ENCODE results near the gene MARCHF9.
A peak's percentile ranks its signal among the peaks of the same experiment; 100 is the strongest.

The MARCHF9 gene

GRCh38 chr12:57760347-57760982, 5.6 kb downstream of the MARCHF9 start:
- Histone ChIP-seq H3K36me3 (peaks cover 72% of the 10 kb centered on the region), H3K9me3 (ENCODE audit: severe bottlenecking) (no peaks in the 10 kb centered on the region), H3K4me3 (ENCODE audit: low read depth, low read length) (no peak overlapping the region), H3K27ac (no peak overlapping the region), H3K27me3 (ENCODE audit: insufficient read depth, low read depth, severe bottlenecking) (no peaks in the 10 kb centered on the region)
- no peak for DNase-seq
- no peak for TF ChIP-seq CTCF (IDR thresholded peaks at IDR 0.05; ENCODE audit: low read depth, low read length)

- no peaks in the 10 kb centered on the region for H3K27me3 ChIP-seq (ENCODE audit: insufficient read depth, low read depth, severe bottlenecking)
- peak; percentile 39 for DNase-seq
- peaks cover 76% of the 10 kb centered on the region for H3K36me3 ChIP-seq
Measured at GRCh38 chr12:57761391-57761998, 6.6 kb downstream of the MARCHF9 start.

GRCh38 chr12:57762463-57762862, 7.6 kb downstream of the MARCHF9 start:
- Histone ChIP-seq H3K27ac (peak overlapping the region; percentile 94), H3K4me3 (ENCODE audit: low read depth, low read length) (0 out of 2 replicates have a peak overlapping the region, but pooled peaks have one; percentile 17), H3K36me3 (peaks cover 76% of the 10 kb centered on the region), H3K27me3 (ENCODE audit: insufficient read depth, low read depth, severe bottlenecking) (no peaks in the 10 kb centered on the region), H3K9me3 (ENCODE audit: severe bottlenecking) (no peaks in the 10 kb centered on the region)
- TF ChIP-seq CTCF (IDR thresholded peaks at IDR 0.05; ENCODE audit: low read depth, low read length): no peak
- DNase-seq: peak; percentile 68

More at GRCh38 chr12:57761391-57761998, 6.6 kb downstream of the MARCHF9 start:
- Histone ChIP-seq H3K4me3 (ENCODE audit: low read depth, low read length) (no peak overlapping the region), H3K9me3 (ENCODE audit: severe bottlenecking) (no peaks in the 10 kb centered on the region), H3K27ac (peak overlapping the region; percentile 94)
- TF ChIP-seq CTCF (IDR thresholded peaks at IDR 0.05; ENCODE audit: low read depth, low read length): no peak

GRCh38 chr12:57763881-57764661, 9.2 kb downstream of the MARCHF9 start:
- DNase-seq: no peak
- Histone ChIP-seq H3K4me3 (ENCODE audit: low read depth, low read length) (no peak overlapping the region), H3K27ac (peak overlapping the region; percentile 94), H3K27me3 (ENCODE audit: insufficient read depth, low read depth, severe bottlenecking) (no peaks in the 10 kb centered on the region), H3K9me3 (ENCODE audit: severe bottlenecking) (no peaks in the 10 kb centered on the region), H3K36me3 (peaks cover 76% of the 10 kb centered on the region)
- TF ChIP-seq CTCF (IDR thresholded peaks at IDR 0.05; ENCODE audit: low read depth, low read length): no peak

GRCh38 chr12:57764662-57765002, 9.7 kb downstream of the MARCHF9 start:
- peak overlapping the region; percentile 94 for H3K27ac ChIP-seq
- H3K9me3 ChIP-seq (ENCODE audit: severe bottlenecking): no peaks in the 10 kb centered on the region

More at GRCh38 chr12:57764662-57765002, 9.7 kb downstream of the MARCHF9 start:
- H3K27me3 ChIP-seq (ENCODE audit: insufficient read depth, low read depth, severe bottlenecking): no peaks in the 10 kb centered on the region
- no peak for TF ChIP-seq CTCF (IDR thresholded peaks at IDR 0.05; ENCODE audit: low read depth, low read length)
- DNase-seq: no peak
- H3K4me3 ChIP-seq (ENCODE audit: low read depth, low read length): no peak overlapping the region
- peaks cover 78% of the 10 kb centered on the region for H3K36me3 ChIP-seq

All from WERI-Rb-1 (cell line).